ENCODE data around the gene PTPN22.

PTPN22 gene

GRCh38 chr1:113788802-113789201 lies 82.7 kb downstream of the PTPN22 start:
- no peak overlapping the region for H3K4me3 ChIP-seq (ENCODE audit: low read length)
- no peak for DNase-seq (ENCODE audit: low read depth)
- no peak for TF ChIP-seq CTCF (IDR thresholded peaks at IDR 0.05; ENCODE audit: insufficient read depth, low read depth, low read length, missing control alignments)

DNA sequence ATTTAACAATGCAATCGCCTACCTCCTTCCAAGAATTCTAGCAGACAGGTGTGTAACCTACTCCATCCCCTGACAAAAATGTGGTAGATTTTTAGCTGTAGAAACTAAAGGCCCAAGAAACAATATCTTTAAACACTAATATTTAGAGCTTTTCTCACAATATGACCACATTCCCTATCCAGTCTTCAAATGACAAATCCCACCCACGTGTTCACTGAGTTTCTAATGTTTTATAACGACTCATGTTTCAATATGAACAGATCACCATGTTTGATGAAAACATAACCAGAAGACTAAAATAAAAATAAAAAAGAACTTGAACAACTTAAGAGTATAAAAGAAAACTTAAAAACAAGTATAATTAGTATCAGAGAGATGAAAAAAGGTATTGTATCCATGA lies 83.8 kb downstream of the PTPN22 start:
- DNase-seq (ENCODE audit: low read depth) = no peak
- no peak overlapping the region for H3K4me3 ChIP-seq (ENCODE audit: low read length)
- TF ChIP-seq CTCF (IDR thresholded peaks at IDR 0.05; ENCODE audit: insufficient read depth, low read depth, low read length, missing control alignments) = no peak

DNA sequence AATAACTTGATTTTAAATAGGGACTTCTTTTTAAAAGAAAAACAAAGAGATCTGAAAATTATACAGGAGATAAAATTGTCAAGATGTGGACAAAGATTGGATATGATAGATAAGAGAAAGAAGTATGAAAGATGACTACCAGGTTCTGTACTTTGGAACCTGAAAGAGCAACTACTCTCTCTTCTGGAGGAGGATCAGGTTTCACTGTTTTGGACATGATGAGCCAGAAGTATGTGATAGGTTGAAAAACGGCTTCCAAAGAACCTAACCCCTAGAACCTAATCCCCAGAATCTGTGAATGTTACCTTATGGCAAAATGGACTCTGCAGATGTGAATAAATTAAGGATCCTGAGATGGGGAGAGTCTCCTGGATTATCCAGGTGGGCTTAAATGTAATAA lies 85.4 kb downstream of the PTPN22 start:
- no peak for TF ChIP-seq CTCF (IDR thresholded peaks at IDR 0.05; ENCODE audit: insufficient read depth, low read depth, low read length, missing control alignments)
- H3K4me3 ChIP-seq (ENCODE audit: low read length) = no peak overlapping the region
- DNase-seq (ENCODE audit: low read depth) = peak; percentile 14

GRCh38 chr1:113784104-113784779 lies 87.3 kb downstream of the PTPN22 start:
- no peak overlapping the region for H3K4me3 ChIP-seq (ENCODE audit: low read length)
- peak; percentile 43 for DNase-seq (ENCODE audit: low read depth)
- no peak for TF ChIP-seq CTCF (IDR thresholded peaks at IDR 0.05; ENCODE audit: insufficient read depth, low read depth, low read length, missing control alignments)

DNA sequence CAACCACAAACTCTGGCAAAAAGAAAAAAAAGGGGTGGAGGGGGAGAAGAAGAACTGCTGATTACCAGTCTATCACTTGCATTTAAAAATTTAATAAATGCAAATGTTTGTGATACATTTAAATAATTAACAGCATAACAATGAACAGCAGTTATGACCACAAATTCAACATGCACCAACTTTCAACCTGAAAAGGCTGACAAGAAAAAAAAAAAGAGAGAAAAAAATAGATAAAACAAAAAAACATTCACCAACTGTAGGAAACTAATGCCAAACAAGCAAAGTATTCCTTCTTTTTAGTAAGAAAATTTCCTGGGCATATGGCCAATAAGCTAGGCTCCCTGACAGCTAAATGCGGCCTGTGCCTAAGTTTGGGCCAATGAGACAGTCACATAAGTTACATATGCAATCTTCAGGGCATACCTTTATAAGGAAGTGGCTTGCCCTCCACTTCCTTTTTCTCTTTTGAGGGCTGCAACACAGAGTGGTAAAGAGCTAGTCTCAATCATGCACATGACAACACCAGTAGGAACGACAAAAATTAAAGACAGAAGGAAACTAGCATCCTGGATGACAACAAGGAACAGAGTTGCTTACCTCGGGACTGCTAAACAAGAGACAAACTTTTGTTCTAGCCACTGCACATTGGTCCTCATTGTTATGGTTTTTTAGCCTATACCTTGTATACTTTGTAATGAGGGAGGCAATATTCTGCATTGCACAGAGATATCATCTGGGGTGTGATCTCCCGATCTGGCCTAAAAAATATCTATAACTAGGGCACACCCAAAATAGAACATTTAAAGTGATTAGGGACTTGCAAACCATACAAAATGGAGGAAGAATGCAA lies 88.0 kb downstream of the PTPN22 start:
- peak; percentile 40 for DNase-seq (ENCODE audit: low read depth)
- H3K4me3 ChIP-seq (ENCODE audit: low read length) = no peak overlapping the region
- no peak for TF ChIP-seq CTCF (IDR thresholded peaks at IDR 0.05; ENCODE audit: insufficient read depth, low read depth, low read length, missing control alignments)

- DNase-seq (ENCODE audit: low read depth) = no peak
- TF ChIP-seq CTCF (IDR thresholded peaks at IDR 0.05; ENCODE audit: insufficient read depth, low read depth, low read length, missing control alignments) = no peak
Measured at GRCh38 chr1:113782406-113782805, 89.1 kb downstream of the PTPN22 start.

More at GRCh38 chr1:113782406-113782805, 89.1 kb downstream of the PTPN22 start:
- no peak overlapping the region for H3K4me3 ChIP-seq (ENCODE audit: low read length)
